Ishikawa (cell line): ENCODE measurements around the gene ADGRG4.

Experiments used
- MAX ChIP-seq: IDR thresholded peaks from 2 replicates; pipeline ENCODE4 v1.6.1; 2012
- RAD21 ChIP-seq: IDR thresholded peaks from 2 replicates; pipeline ENCODE4 v1.6.1; 2012; ENCODE audit warnings: low read depth
- YY1 ChIP-seq: IDR thresholded peaks from 2 replicates; pipeline ENCODE4 v1.6.1; 2012; ENCODE audit warnings: low read depth
- TF ChIP-seq, protein P1 (sequence below): IDR thresholded peaks from 2 replicates; pipeline ENCODE4 v1.6.1; 2012; ENCODE audit warnings: low read depth, mild to moderate bottlenecking

DNA sequence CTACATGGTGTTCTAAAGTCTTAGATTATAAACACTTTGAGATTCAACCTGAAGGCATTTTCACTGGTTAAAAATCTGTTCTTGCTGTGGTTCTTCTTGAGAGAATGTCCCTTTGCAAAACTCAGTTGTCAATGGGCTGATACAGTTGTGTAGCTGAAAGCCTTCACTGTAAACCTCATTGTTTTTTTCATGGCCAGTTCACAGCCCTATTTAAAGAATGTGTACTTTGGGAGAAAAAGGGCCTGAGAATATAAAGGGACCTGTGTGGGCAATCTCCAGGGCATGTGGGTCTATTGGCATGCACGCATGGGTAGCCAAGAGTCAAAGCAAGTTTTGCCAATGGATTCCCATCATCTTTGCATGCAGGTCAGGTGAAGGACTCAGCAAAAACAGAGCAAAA lies 41.8 kb upstream of the ADGRG4 start:
- TF ChIP-seq MAX (no peak), RAD21 (no peak), YY1 (no peak)
- TF ChIP-seq, protein P1, sequence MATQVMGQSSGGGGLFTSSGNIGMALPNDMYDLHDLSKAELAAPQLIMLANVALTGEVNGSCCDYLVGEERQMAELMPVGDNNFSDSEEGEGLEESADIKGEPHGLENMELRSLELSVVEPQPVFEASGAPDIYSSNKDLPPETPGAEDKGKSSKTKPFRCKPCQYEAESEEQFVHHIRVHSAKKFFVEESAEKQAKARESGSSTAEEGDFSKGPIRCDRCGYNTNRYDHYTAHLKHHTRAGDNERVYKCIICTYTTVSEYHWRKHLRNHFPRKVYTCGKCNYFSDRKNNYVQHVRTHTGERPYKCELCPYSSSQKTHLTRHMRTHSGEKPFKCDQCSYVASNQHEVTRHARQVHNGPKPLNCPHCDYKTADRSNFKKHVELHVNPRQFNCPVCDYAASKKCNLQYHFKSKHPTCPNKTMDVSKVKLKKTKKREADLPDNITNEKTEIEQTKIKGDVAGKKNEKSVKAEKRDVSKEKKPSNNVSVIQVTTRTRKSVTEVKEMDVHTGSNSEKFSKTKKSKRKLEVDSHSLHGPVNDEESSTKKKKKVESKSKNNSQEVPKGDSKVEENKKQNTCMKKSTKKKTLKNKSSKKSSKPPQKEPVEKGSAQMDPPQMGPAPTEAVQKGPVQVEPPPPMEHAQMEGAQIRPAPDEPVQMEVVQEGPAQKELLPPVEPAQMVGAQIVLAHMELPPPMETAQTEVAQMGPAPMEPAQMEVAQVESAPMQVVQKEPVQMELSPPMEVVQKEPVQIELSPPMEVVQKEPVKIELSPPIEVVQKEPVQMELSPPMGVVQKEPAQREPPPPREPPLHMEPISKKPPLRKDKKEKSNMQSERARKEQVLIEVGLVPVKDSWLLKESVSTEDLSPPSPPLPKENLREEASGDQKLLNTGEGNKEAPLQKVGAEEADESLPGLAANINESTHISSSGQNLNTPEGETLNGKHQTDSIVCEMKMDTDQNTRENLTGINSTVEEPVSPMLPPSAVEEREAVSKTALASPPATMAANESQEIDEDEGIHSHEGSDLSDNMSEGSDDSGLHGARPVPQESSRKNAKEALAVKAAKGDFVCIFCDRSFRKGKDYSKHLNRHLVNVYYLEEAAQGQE = no peak
